HG03342 (cell line): Measurements from ENCODE around the gene PDE8B.

Experiments used
- ATAC-seq: cut with Tn5 transposase; IDR thresholded peaks from one replicate; pipeline ENCODE4 v1.9.1; 2021; ENCODE audit warnings: mild to moderate bottlenecking, moderate library complexity; ENCODE audit not compliant: unreplicated experiment

PDE8B gene

GRCh38 chr5:77394064-77394715, 183.7 kb downstream of the PDE8B start:
- ATAC-seq: no peak

GRCh38 chr5:77396017-77396416, 185.5 kb downstream of the PDE8B start:
- no peak for ATAC-seq

GRCh38 chr5:77397686-77398292, 187.3 kb downstream of the PDE8B start:
- no peak for ATAC-seq

GRCh38 chr5:77398458-77398857, 188.0 kb downstream of the PDE8B start:
- no peak for ATAC-seq

GRCh38 chr5:77398896-77399295, 188.4 kb downstream of the PDE8B start:
- ATAC-seq: no peak

- ATAC-seq: no peak
Measured at GRCh38 chr5:77400645-77401044, 190.2 kb downstream of the PDE8B start.

GRCh38 chr5:77402796-77403195, 192.3 kb downstream of the PDE8B start:
- no peak for ATAC-seq

- no peak for ATAC-seq
Measured at GRCh38 chr5:77407152-77407551, 196.7 kb downstream of the PDE8B start.

- no peak for ATAC-seq
Measured at GRCh38 chr5:77409870-77410621, 199.6 kb downstream of the PDE8B start.

GRCh38 chr5:77413049-77413448, 202.6 kb downstream of the PDE8B start:
- ATAC-seq: no peak

- no peak for ATAC-seq
Measured at GRCh38 chr5:77418162-77418561, 207.7 kb downstream of the PDE8B start.

- ATAC-seq: no peak
Measured at GRCh38 chr5:77418601-77419581, 208.4 kb downstream of the PDE8B start.

- no peak for ATAC-seq
Measured at GRCh38 chr5:77419644-77420582, 209.4 kb downstream of the PDE8B start.

- no peak for ATAC-seq
Measured at GRCh38 chr5:77420940-77421339, 210.5 kb downstream of the PDE8B start.

GRCh38 chr5:77423022-77423750, 212.7 kb downstream of the PDE8B start:
- no peak for ATAC-seq

GRCh38 chr5:77424921-77425320, 214.4 kb downstream of the PDE8B start:
- ATAC-seq: no peak

GRCh38 chr5:77425420-77425819, 214.9 kb downstream of the PDE8B start:
- ATAC-seq: no peak

GRCh38 chr5:77425998-77426659, 215.6 kb downstream of the PDE8B start:
- no peak for ATAC-seq

GRCh38 chr5:77426670-77427069, 216.2 kb downstream of the PDE8B start:
- no peak for ATAC-seq
